PC-9 (cell line): Measurements from ENCODE around the gene CAMTA1. TPM values are rescaled to one million over a fixed set of nuclear protein-coding genes. Genes with fewer than 3 reads are reported as not detected.

Experiments
- BruUV-seq: library from RNA; stranded (reverse); fragments of 400-500 nt; replicated peaks from 2 replicates; lab custom pipeline; 2021; lab: Mats Ljungman, UMichigan
- CTCF ChIA-PET: fragments of 300-600 bp; sonication (Branson Sonifier 250); formaldehyde crosslinking; loops from one replicate; lab custom pipeline; 2022; ENCODE audit warnings: antibody characterized with exemption; lab: Charles Lee
- POLR2A ChIA-PET: fragments of 300-600 bp; sonication (Branson Sonifier 250); formaldehyde crosslinking; loops from one replicate; lab custom pipeline; 2022; ENCODE audit warnings: antibody characterized with exemption; ENCODE audit not compliant: unreplicated experiment; lab: Charles Lee
- DNase-seq, 2 experiments: peaks; one replicate each; pipeline versions ENCODE4 v3.0.0 to v3.0.0-alpha.2; 2015 to 2022; ENCODE audit warnings: mixed read lengths in 1 of 2
- H2AFZ ChIP-seq: fragments of 200-600 bp; sonication (generic); 2 replicates; pipeline ENCODE4 v1.8.1; 2017; ENCODE audit warnings: antibody characterized with exemption
- H3F3A ChIP-seq: fragments of 200-600 bp; sonication (generic); 2 replicates; pipeline ENCODE4 v1.8.1; 2017; ENCODE audit warnings: antibody characterized with exemption, mild to moderate bottlenecking, low read depth; ENCODE audit not compliant: insufficient read depth
- H3K27ac ChIP-seq: fragments of 200-600 bp; sonication (generic); 2 replicates; pipeline ENCODE4 v1.6.1; 2016; ENCODE audit warnings: mixed run types
- H3K27me3 ChIP-seq: fragments of 200-600 bp; sonication (generic); 2 replicates; pipeline ENCODE4 v1.6.1; 2016; ENCODE audit warnings: low read depth, mixed run types; ENCODE audit not compliant: insufficient read depth
- H3K36me3 ChIP-seq: fragments of 200-600 bp; sonication (generic); 2 replicates; pipeline ENCODE4 v1.6.1; 2016; ENCODE audit warnings: low read depth, mixed run types
- H3K4me1 ChIP-seq: fragments of 200-600 bp; sonication (generic); replicated peaks from 2 replicates; pipeline ENCODE4 v1.6.1; 2016; ENCODE audit warnings: mixed run types; ENCODE audit not compliant: insufficient read depth
- H3K4me2 ChIP-seq: fragments of 200-600 bp; sonication (generic); 2 replicates; pipeline ENCODE4 v1.6.1; 2017; ENCODE audit warnings: mixed run types
- H3K4me3 ChIP-seq: fragments of 200-600 bp; sonication (generic); 2 replicates; pipeline ENCODE4 v1.6.1; 2016; ENCODE audit warnings: mixed run types
- H3K79me2 ChIP-seq: fragments of 200-600 bp; sonication (generic); 2 replicates; pipeline ENCODE4 v1.6.1; 2017; ENCODE audit warnings: low read depth, mixed run types
- H3K9me2 ChIP-seq: fragments of 200-600 bp; sonication (generic); 2 replicates; pipeline ENCODE4 v1.8.1; 2017; ENCODE audit warnings: mild to moderate bottlenecking; ENCODE audit not compliant: insufficient read depth
- H3K9me3 ChIP-seq: fragments of 200-600 bp; sonication (generic); 2 replicates; pipeline ENCODE4 v1.8.1; 2016; ENCODE audit warnings: low read depth; ENCODE audit not compliant: insufficient read depth
- H4K20me1 ChIP-seq: fragments of 200-600 bp; sonication (generic); 2 replicates; pipeline ENCODE4 v1.8.1; 2017; ENCODE audit not compliant: insufficient read depth
- EZH2 ChIP-seq: fragments of 200-600 bp; sonication (generic); IDR thresholded peaks from 2 replicates; pipeline ENCODE4 v1.8.0; 2017; ENCODE audit warnings: antibody characterized with exemption, low read depth
- intact Hi-C: fragments of 100-400 bp; cut with micrococcal nuclease; formaldehyde crosslinking; loops from one replicate; pipeline ENCODE4 v1.10.0; 2022; ENCODE audit not compliant: unreplicated experiment
- total RNA-seq: library from RNA; stranded (reverse); gene quantifications from 2 replicates; pipeline ENCODE4 v1.2.3, GENCODE V29; 2021
- TF ChIP-seq, protein P1 (sequence below): fragments of 200-600 bp; sonication (generic); conservative IDR thresholded peaks from 2 replicates; pipeline ENCODE4 v1.6.1; 2017; ENCODE audit warnings: mixed run types, antibody characterized with exemption, mild to moderate bottlenecking, moderate library complexity

The CAMTA1 gene
- total RNA-seq, 1 experiment from 2014 or later: 72.3 TPM

DNA sequence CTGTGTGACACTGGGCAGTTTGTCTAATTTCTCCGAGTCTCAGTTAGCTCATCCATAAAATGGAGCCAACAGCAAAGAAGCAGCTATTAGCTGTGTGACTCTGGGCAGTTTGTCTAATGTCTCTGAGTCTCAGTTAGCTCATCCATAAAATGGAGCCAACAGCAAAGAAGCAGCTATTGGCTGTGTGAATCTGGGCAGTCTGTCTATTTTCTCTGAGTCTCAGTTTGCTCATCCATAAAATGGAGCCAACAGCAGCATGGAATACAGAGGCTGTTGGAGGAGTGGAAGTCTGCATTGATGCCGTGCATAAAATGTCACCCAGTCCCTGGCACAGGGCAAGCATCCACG lies 688.9 kb downstream of the CAMTA1 start:
- Histone ChIP-seq H3K9me3 (no peaks in the 10 kb centered on the region), H2AFZ (no peak overlapping the region), H3F3A (no peaks in the 10 kb centered on the region), H3K27me3 (peaks cover 72% of the 10 kb centered on the region), H3K27ac (no peak overlapping the region), H3K4me1 (no peaks in the 10 kb centered on the region), H3K79me2 (no peaks in the 10 kb centered on the region), H3K36me3 (no peaks in the 10 kb centered on the region), H3K4me2 (no peak overlapping the region), H4K20me1 (no peaks in the 10 kb centered on the region), H3K4me3 (no peak overlapping the region), H3K9me2 (no peaks in the 10 kb centered on the region)
- POLR2A ChIA-PET: no interaction called here
- no peak for DNase-seq
- intact Hi-C loops: no loop called here
- CTCF ChIA-PET: no interaction called here
- TF ChIP-seq, protein P1, sequence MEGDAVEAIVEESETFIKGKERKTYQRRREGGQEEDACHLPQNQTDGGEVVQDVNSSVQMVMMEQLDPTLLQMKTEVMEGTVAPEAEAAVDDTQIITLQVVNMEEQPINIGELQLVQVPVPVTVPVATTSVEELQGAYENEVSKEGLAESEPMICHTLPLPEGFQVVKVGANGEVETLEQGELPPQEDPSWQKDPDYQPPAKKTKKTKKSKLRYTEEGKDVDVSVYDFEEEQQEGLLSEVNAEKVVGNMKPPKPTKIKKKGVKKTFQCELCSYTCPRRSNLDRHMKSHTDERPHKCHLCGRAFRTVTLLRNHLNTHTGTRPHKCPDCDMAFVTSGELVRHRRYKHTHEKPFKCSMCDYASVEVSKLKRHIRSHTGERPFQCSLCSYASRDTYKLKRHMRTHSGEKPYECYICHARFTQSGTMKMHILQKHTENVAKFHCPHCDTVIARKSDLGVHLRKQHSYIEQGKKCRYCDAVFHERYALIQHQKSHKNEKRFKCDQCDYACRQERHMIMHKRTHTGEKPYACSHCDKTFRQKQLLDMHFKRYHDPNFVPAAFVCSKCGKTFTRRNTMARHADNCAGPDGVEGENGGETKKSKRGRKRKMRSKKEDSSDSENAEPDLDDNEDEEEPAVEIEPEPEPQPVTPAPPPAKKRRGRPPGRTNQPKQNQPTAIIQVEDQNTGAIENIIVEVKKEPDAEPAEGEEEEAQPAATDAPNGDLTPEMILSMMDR: no peak
- no peak for TF ChIP-seq EZH2
- BruUV-seq: no TSS peak

DNA sequence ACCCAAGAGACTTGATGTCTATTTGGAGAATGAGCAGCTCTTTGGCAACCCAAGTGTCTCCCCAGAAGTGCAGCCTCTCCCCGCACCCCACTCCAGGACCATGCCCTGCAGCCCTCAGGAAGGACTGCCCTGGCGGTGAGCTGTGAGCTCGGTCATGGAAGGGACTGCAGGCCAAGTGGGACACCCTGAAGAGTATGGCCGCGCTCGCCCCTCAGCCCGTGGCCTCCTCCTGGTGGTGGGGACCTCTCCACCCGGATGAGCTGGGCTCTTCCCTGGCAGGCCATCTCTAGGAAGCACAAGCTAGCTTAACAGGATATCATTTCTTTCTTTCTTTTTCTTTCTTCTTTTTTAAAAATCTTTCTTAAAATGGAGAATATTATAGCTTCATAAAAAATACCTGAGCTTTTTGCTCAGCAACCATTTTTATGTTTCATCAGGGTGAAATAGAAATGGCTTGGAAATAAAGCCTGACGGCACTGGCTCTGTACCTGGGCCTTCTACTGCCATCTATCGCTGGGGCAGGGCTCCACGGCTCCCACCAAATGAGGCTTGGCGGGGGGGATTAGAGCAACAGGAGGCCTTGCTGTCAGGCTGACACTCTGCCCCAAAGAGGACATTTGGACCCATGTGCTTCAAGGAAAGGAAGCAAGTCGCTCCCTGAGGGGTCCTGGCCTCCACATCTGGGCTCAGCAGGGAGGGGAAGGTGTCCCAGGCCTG lies 689.7 kb downstream of the CAMTA1 start:
- TF ChIP-seq, protein P1: no peak
- no peak for TF ChIP-seq EZH2
- H3F3A ChIP-seq: no peaks in the 10 kb centered on the region
- no peaks in the 10 kb centered on the region for H3K79me2 ChIP-seq
- CTCF ChIA-PET: no interaction called here
- DNase-seq: no peak
- no peak overlapping the region for H2AFZ ChIP-seq
- H3K9me3 ChIP-seq: no peaks in the 10 kb centered on the region
- peaks cover 71% of the 10 kb centered on the region for H3K27me3 ChIP-seq
- H3K27ac ChIP-seq: no peak overlapping the region
- no peak overlapping the region for H3K4me2 ChIP-seq
- BruUV-seq: no TSS peak
- no peaks in the 10 kb centered on the region for H3K36me3 ChIP-seq
- H3K4me1 ChIP-seq: no peaks in the 10 kb centered on the region
- H3K4me3 ChIP-seq: no peak overlapping the region
- H4K20me1 ChIP-seq: no peaks in the 10 kb centered on the region
- POLR2A ChIA-PET: no interaction called here
- H3K9me2 ChIP-seq: no peaks in the 10 kb centered on the region
- intact Hi-C loops: no loop called here

DNA sequence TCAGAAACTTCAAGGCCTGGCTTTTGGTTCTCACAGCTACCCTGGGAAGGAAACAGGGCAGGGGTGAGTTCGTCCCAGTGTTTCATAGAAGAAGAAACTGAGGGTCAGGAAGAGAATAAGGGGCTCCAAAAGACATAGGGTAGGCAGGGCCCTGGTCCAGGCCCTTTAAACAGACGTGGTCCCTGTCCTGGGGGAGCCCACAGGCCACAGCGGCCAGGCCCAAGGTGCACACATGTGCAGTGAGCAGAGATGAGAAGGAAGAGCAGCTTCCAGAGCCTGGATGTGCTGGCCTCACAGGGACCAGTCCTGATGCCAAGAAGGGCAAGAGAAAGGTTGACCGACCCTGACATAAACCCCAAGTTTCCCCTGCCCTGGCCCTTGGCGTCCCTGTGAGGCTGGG lies 690.4 kb downstream of the CAMTA1 start:
- POLR2A ChIA-PET: no interaction called here
- Histone ChIP-seq H3K36me3 (no peaks in the 10 kb centered on the region), H3K27me3 (peaks cover 67% of the 10 kb centered on the region), H3K9me2 (no peaks in the 10 kb centered on the region), H3F3A (no peaks in the 10 kb centered on the region), H3K4me3 (no peak overlapping the region), H3K4me2 (no peak overlapping the region), H3K9me3 (no peaks in the 10 kb centered on the region), H2AFZ (no peak overlapping the region), H3K4me1 (no peaks in the 10 kb centered on the region), H3K79me2 (no peaks in the 10 kb centered on the region), H3K27ac (no peak overlapping the region), H4K20me1 (no peaks in the 10 kb centered on the region)
- no TSS peak for BruUV-seq
- no peak for TF ChIP-seq EZH2
- TF ChIP-seq, protein P1: no peak
- CTCF ChIA-PET: no interaction called here
- intact Hi-C loops: no loop called here
- no peak for DNase-seq
